T47D (cell line): ENCODE results near the gene ARAP3.

ENCODE experiments used
- DNase-seq, 2 experiments: peaks; one replicate each; pipeline versions ENCODE4 v3.0.0 to v3.0.0-alpha.2; 2011 to 2012; ENCODE audit warnings: low read depth in 1 of 2, low spot score in 1 of 2
- JUND ChIP-seq: IDR thresholded peaks from 2 replicates; pipeline ENCODE4 v1.6.1; 2012; ENCODE audit warnings: low read depth
- in situ Hi-C: cut with HindIII; loops from 2 replicates; pipeline ENCODE4 v1.10.0; 2016; ENCODE audit warnings: low sequenced_read_pairs, low pct_unique_long_range_greater_than_20kb

ARAP3 gene

GRCh38 chr5:141608557-141608956 lies 73.5 kb downstream of the ARAP3 start:
- DNase-seq: no peak
- in situ Hi-C loops: no loop called here
- no peak for TF ChIP-seq JUND

- TF ChIP-seq JUND: no peak
- in situ Hi-C loops: no loop called here
- DNase-seq: no peak
Measured at GRCh38 chr5:141608046-141608445, 74.0 kb downstream of the ARAP3 start.

GRCh38 chr5:141605523-141606277 lies 76.3 kb downstream of the ARAP3 start:
- in situ Hi-C loops: no loop called here
- no peak for DNase-seq
- no peak for TF ChIP-seq JUND

GRCh38 chr5:141603923-141604717 lies 77.9 kb downstream of the ARAP3 start:
- in situ Hi-C loops: no loop called here
- TF ChIP-seq JUND: no peak
- peak in 1 of 2 experiments; percentile 39 for DNase-seq
